H1 (cell line): Measurements from ENCODE around the gene LPCAT3. TPM values are rescaled to one million over a fixed set of nuclear protein-coding genes. Genes with fewer than 3 reads are reported as not detected.

Experiments
- CHD7 ChIP-seq: fragments of 300-600 bp; sonication (generic); IDR thresholded peaks from 2 replicates; pipeline ENCODE4 v1.7.1; 2012; ENCODE audit warnings: low read length, moderate library complexity, mild to moderate bottlenecking, inconsistent platforms; ENCODE audit not compliant: insufficient replicate concordance
- FOSL1 ChIP-seq: IDR thresholded peaks from 2 replicates; pipeline ENCODE4 v1.6.1; 2011; ENCODE audit warnings: mild to moderate bottlenecking, low read depth, low read length, moderate library complexity; ENCODE audit not compliant: insufficient read depth
- HDAC6 ChIP-seq: IDR thresholded peaks from one replicate; pipeline ENCODE4 v1.7.1; 2012; ENCODE audit warnings: low read depth, mild to moderate bottlenecking, inconsistent platforms, low read length, moderate library complexity
- KDM5A ChIP-seq: fragments of 200-600 bp; IDR thresholded peaks from 2 replicates; pipeline ENCODE4 v1.7.1; 2012; ENCODE audit warnings: mild to moderate bottlenecking, low read length, inconsistent platforms, mixed read lengths
- RFX5 ChIP-seq: IDR thresholded peaks from 2 replicates; pipeline ENCODE4 v1.6.1; 2011; ENCODE audit warnings: low read depth, low read length, improper control_type of control experiment, borderline replicate concordance
- SRF ChIP-seq: IDR thresholded peaks from 2 replicates; pipeline ENCODE4 v1.6.1; 2011; ENCODE audit warnings: mild to moderate bottlenecking, low read depth, low read length, moderate library complexity
- TEAD4 ChIP-seq: IDR thresholded peaks from 2 replicates; pipeline ENCODE4 v1.6.1; 2012; ENCODE audit warnings: low read depth, low read length, inconsistent platforms, mixed read lengths
- YY1 ChIP-seq: IDR thresholded peaks from 2 replicates; pipeline ENCODE4 v1.6.1; 2011; ENCODE audit warnings: low read depth, mild to moderate bottlenecking, low read length
- polyA plus RNA-seq, 7 experiments: library from polyadenylated mRNA; depleted of rRNA in 3 of 7; stranded (reverse) in 5 of 7; unstranded in 2 of 7; fragments of >200 nt in 5 of 7; fragments of 200-250 nt in 2 of 7; gene quantifications; 1 replicate in 5 of 7; 2 replicates in 1 of 7; 4 replicates in 1 of 7; pipeline versions ENCODE4 v1.2.1 to v1.2.3, GENCODE V29; 2011 to 2013; ENCODE audit warnings: missing spikeins in 2 of 7, mixed read lengths in 2 of 7
- total RNA-seq: library from RNA; stranded (reverse); fragmentation: NEBNext Ultra II Directional; extraction: Animal tissue kit (Norgen Biotek cat#: 25700); gene quantifications from 2 replicates; pipeline ENCODE4 v1.2.1, GENCODE V29; 2021

The LPCAT3 gene
- total and polyA plus RNA-seq, 2 of the 8 experiments (the other 6 are each of a cell fraction or from before 2014, with no cell fraction given) = 55.8 to 70.4 TPM

GRCh38 chr12:7006639-7007038 is 11.6 kb downstream of the LPCAT3 start (continued):
- TF ChIP-seq TEAD4 = no peak
- no peak for TF ChIP-seq HDAC6
- TF ChIP-seq RFX5 = no peak
- TF ChIP-seq YY1 = no peak
- no peak for TF ChIP-seq KDM5A
- no peak for TF ChIP-seq SRF
- TF ChIP-seq CHD7 = no peak
- no peak for TF ChIP-seq FOSL1
